OCI-LY7 (cell line): ENCODE measurements around the gene ALDH9A1. TPM values are rescaled to one million over a fixed set of nuclear protein-coding genes. Genes with fewer than 3 reads are reported as not detected.
"Not testable (repeated sequence)": the region's sequence is repeated elsewhere in the genome, so short reads cannot be mapped to it uniquely, and the experiment has no call there.

Source experiments
- BruUV-seq: library from RNA; stranded (reverse); fragments of 400-500 nt; replicated peaks from 2 replicates; lab custom pipeline; 2021; lab: Mats Ljungman, UMichigan
- CTCF ChIA-PET: fragments of 300-600 bp; sonication (Branson Sonifier 250); formaldehyde crosslinking; loops from one replicate; lab custom pipeline; 2022; ENCODE audit warnings: antibody characterized with exemption; ENCODE audit not compliant: unreplicated experiment; lab: Charles Lee
- POLR2A ChIA-PET: fragments of 300-600 bp; sonication (Branson Sonifier 250); formaldehyde crosslinking; loops from one replicate; lab custom pipeline; 2022; ENCODE audit warnings: antibody characterized with exemption; lab: Charles Lee
- DNase-seq: peaks from one replicate; pipeline ENCODE4 v3.0.0-alpha.2; 2015; ENCODE audit warnings: low spot score
- H2AFZ ChIP-seq: fragments of 200-600 bp; sonication (generic), shearing (Covaris generic); 2 replicates; pipeline ENCODE4 v1.6.1; 2014; ENCODE audit warnings: mild to moderate bottlenecking, antibody characterized with exemption, low read length, moderate library complexity
- H3K27ac ChIP-seq: fragments of 200-600 bp; sonication (generic); 2 replicates; pipeline ENCODE4 v1.5.1; 2014; ENCODE audit warnings: mixed run types, low read depth, mild to moderate bottlenecking, moderate library complexity, low read length, inconsistent platforms; ENCODE audit not compliant: poor library complexity, severe bottlenecking
- H3K36me3 ChIP-seq: fragments of 200-600 bp; sonication (generic); 2 replicates; pipeline ENCODE4 v1.6.1; 2014; ENCODE audit warnings: mild to moderate bottlenecking, antibody characterized with exemption, low read length, moderate library complexity, mixed read lengths; ENCODE audit not compliant: insufficient read depth
- H3K4me1 ChIP-seq: fragments of 200-600 bp; sonication (generic); 2 replicates; pipeline ENCODE4 v1.5.1; 2014; ENCODE audit warnings: mild to moderate bottlenecking, low read length; ENCODE audit not compliant: insufficient read depth, poor library complexity, severe bottlenecking
- H3K4me2 ChIP-seq: fragments of 200-600 bp; sonication (generic); 2 replicates; pipeline ENCODE4 v1.6.1; 2014; ENCODE audit warnings: mild to moderate bottlenecking, low read length
- H3K4me3 ChIP-seq: fragments of 200-600 bp; sonication (generic); 2 replicates; pipeline ENCODE4 v1.5.1; 2014; ENCODE audit warnings: mild to moderate bottlenecking, low read depth, low read length; ENCODE audit not compliant: poor library complexity, severe bottlenecking
- H3K79me2 ChIP-seq: fragments of 200-600 bp; sonication (generic); 2 replicates; pipeline ENCODE4 v1.6.1; 2016; ENCODE audit warnings: low read depth, mild to moderate bottlenecking, low read length, moderate library complexity, mixed read lengths; ENCODE audit not compliant: insufficient read depth
- H3K9me2 ChIP-seq: fragments of 200-600 bp; sonication (generic); 2 replicates; pipeline ENCODE4 v1.6.1; 2016; ENCODE audit warnings: mild to moderate bottlenecking, low read length, mixed read lengths; ENCODE audit not compliant: insufficient read depth
- H3K9me3 ChIP-seq: fragments of 200-600 bp; sonication (generic); 2 replicates; pipeline ENCODE4 v1.6.1; 2014; ENCODE audit warnings: mild to moderate bottlenecking, mixed run types, low read length, mixed read lengths
- H4K20me1 ChIP-seq: fragments of 200-600 bp; sonication (generic); 2 replicates; pipeline ENCODE4 v1.6.1; 2014; ENCODE audit warnings: mild to moderate bottlenecking, antibody characterized with exemption, low read length, moderate library complexity, mixed read lengths; ENCODE audit not compliant: insufficient read depth
- CTCF ChIP-seq: fragments of 200-600 bp; sonication (generic); conservative IDR thresholded peaks from 2 replicates; pipeline ENCODE4 v1.5.1; 2014; ENCODE audit warnings: mild to moderate bottlenecking, antibody characterized with exemption, low read length, moderate library complexity, mixed read lengths
- EZH2phosphoT487 ChIP-seq: fragments of 200-600 bp; sonication (generic); IDR thresholded peaks from 2 replicates; pipeline ENCODE4 v1.6.1; 2018; ENCODE audit warnings: low read depth, borderline replicate concordance, mild to moderate bottlenecking, mixed run types, antibody characterized with exemption, low read length, moderate library complexity, mixed read lengths
- intact Hi-C: fragments of 100-400 bp; cut with micrococcal nuclease; formaldehyde crosslinking; loops from one replicate; pipeline ENCODE4 v1.10.0; 2022; ENCODE audit not compliant: unreplicated experiment
- total RNA-seq, 2 experiments: library from RNA; depleted of rRNA in 1 of 2; stranded (reverse); fragments of >200 nt in 1 of 2; shearing (Covaris generic) in 1 of 2; gene quantifications; 2 replicates each; pipeline ENCODE4 v1.2.3, GENCODE V29; 2014 to 2022

ALDH9A1 gene
- total RNA-seq, 2 experiments from 2014 or later, result 32.1 to 36.0 TPM

DNA sequence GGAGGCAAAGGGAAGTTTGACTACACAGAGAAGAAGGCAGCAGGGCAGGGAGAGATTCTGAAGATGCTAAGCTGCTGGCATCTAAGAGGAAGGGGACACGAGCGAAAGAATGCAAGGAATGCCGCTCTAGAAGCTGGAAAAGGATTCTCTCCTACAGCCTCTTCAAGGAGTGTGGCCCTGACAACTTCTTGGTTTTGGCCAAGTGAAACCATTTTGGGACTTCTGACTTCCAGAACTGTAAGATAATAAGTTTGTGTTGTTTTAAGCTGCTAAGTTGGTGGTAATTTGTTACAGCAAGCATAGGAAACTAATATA is 38.8 kb downstream of the ALDH9A1 start:
- CTCF ChIA-PET, result no interaction called here
- Histone ChIP-seq H3K36me3 (peaks cover 64% of the 10 kb centered on the region), H3K9me3 (no peaks in the 10 kb centered on the region), H3K27ac (no peak overlapping the region), H3K9me2 (no peaks in the 10 kb centered on the region), H3K4me2 (no peak overlapping the region), H3K79me2 (no peaks in the 10 kb centered on the region), H3K4me1 (no peaks in the 10 kb centered on the region), H4K20me1 (no peaks in the 10 kb centered on the region), H2AFZ (no peak overlapping the region), H3K4me3 (no peak overlapping the region)
- POLR2A ChIA-PET, result interaction anchor here (0.6 to 3.2 kb wide), 3 partner anchors 14 to 77 kb away, joined by 5 to 13 read pairs (median 6); no protein-coding TSS in a partner anchor
- TF ChIP-seq EZH2phosphoT487 (no peak), CTCF (no peak)
- BruUV-seq, result no TSS peak
- intact Hi-C loops, result no loop called here
- no peak for DNase-seq

GRCh38 chr1:165658766-165659580 is 39.4 kb downstream of the ALDH9A1 start:
- H3K36me3 ChIP-seq, result peaks cover 64% of the 10 kb centered on the region
- CTCF ChIA-PET, H3K9me2 ChIP-seq, H4K20me1 ChIP-seq, H3K9me3 ChIP-seq, H3K4me1 ChIP-seq, intact Hi-C loops, H3K4me3 ChIP-seq, H3K27ac ChIP-seq, H2AFZ ChIP-seq, DNase-seq, H3K79me2 ChIP-seq, H3K4me2 ChIP-seq, BruUV-seq: not testable (repeated sequence)
- POLR2A ChIA-PET, result interaction anchor here (0.6 to 3.2 kb wide), 4 partner anchors 14 to 77 kb away, joined by 5 to 13 read pairs (median 6); no protein-coding TSS in a partner anchor

- intact Hi-C loops, result no loop called here
- Histone ChIP-seq H2AFZ (no peak overlapping the region), H3K4me1 (no peaks in the 10 kb centered on the region), H4K20me1 (no peaks in the 10 kb centered on the region), H3K9me2 (no peaks in the 10 kb centered on the region), H3K9me3 (no peaks in the 10 kb centered on the region), H3K27ac (no peak overlapping the region), H3K79me2 (no peaks in the 10 kb centered on the region), H3K4me3 (no peak overlapping the region), H3K36me3 (peaks cover 63% of the 10 kb centered on the region), H3K4me2 (no peak overlapping the region)
- ChIA-PET POLR2A (interaction anchor here (1.0 to 1.5 kb wide), 4 partner anchors 10 to 35 kb away, joined by 3 to 7 read pairs (median 3); no protein-coding TSS in a partner anchor), CTCF (no interaction called here)
- DNase-seq, result no peak
- BruUV-seq, result no TSS peak
- no peak for TF ChIP-seq EZH2phosphoT487
Observed at GRCh38 chr1:165650981-165651625, 47.3 kb downstream of the ALDH9A1 start.
